ENCODE measurements around the gene DIS3L2.
"Not testable (repeated sequence)": the region's sequence is repeated elsewhere in the genome, so short reads cannot be mapped to it uniquely, and the experiment has no call there.

DIS3L2 gene

GRCh38 chr2:231934441-231935206 is 26.9 kb upstream of the DIS3L2 start:
- no peak overlapping the region for H3K9ac ChIP-seq (ENCODE audit: low read depth, low read length)
- no peaks in the 10 kb centered on the region for H3K36me3 ChIP-seq (ENCODE audit: insufficient read depth, low read length)
- no peaks in the 10 kb centered on the region for H3K4me1 ChIP-seq (ENCODE audit: insufficient read depth, low read length)
- H3K9me3 ChIP-seq (ENCODE audit: control insufficient read depth, insufficient read depth, low read length) = no peaks in the 10 kb centered on the region

GRCh38 chr2:231935207-231935524 is 26.3 kb upstream of the DIS3L2 start:
- Histone ChIP-seq H3K9me3 (ENCODE audit: control insufficient read depth, insufficient read depth, low read length) (no peaks in the 10 kb centered on the region), H3K9ac (ENCODE audit: low read depth, low read length) (no peak overlapping the region), H3K4me1 (ENCODE audit: insufficient read depth, low read length) (no peaks in the 10 kb centered on the region), H3K36me3 (ENCODE audit: insufficient read depth, low read length) (no peaks in the 10 kb centered on the region)

GRCh38 chr2:231935815-231936214 is 25.7 kb upstream of the DIS3L2 start:
- H3K9ac ChIP-seq (ENCODE audit: low read depth, low read length) = no peak overlapping the region
- no peaks in the 10 kb centered on the region for H3K36me3 ChIP-seq (ENCODE audit: insufficient read depth, low read length)

DNA sequence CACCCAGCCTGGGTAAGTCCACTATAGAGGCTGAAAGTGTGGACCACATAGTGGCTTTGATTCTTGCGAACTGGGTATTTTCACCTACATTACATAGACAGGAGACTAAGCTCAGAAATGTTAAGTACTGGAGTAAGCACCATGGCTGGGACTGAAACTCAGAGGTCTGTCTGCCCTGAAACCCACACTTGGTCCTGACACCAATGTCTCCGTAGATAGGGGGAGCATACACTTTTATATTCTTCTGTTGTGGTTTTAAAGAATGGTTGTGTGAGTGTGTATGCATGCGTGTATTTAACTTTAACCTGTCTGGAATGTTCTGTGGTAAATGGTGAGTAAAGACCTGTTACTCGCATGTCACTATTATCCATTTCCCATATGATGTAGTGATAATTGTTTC is 25.0 kb upstream of the DIS3L2 start:
- no peak overlapping the region for H3K9ac ChIP-seq (ENCODE audit: low read depth, low read length)
- no peaks in the 10 kb centered on the region for H3K36me3 ChIP-seq (ENCODE audit: insufficient read depth, low read length)
- no peaks in the 10 kb centered on the region for H3K9me3 ChIP-seq (ENCODE audit: control insufficient read depth, insufficient read depth, low read length)
- no peaks in the 10 kb centered on the region for H3K4me1 ChIP-seq (ENCODE audit: insufficient read depth, low read length)

More at GRCh38 chr2:231935815-231936214, 25.7 kb upstream of the DIS3L2 start:
- no peaks in the 10 kb centered on the region for H3K4me1 ChIP-seq (ENCODE audit: insufficient read depth, low read length)
- H3K9me3 ChIP-seq (ENCODE audit: control insufficient read depth, insufficient read depth, low read length) = no peaks in the 10 kb centered on the region

DNA sequence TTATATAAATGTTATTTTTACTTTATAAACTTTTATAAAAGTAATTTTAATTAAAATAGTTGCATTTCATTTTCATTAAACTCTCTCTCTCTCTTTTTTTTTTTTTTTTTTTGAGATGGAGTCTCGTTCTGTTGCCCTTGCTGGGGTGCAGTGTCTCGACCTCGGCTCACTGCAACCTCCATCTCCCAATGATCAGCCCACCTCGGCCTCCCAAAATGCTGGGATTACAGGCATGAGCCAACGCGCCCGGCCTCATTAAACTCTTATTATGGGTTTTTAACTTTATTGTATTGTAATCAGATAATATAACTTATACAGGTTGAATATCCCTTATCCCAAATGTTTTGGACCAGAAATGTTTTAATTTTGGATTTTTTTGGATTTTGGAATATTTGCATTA is 24.5 kb upstream of the DIS3L2 start:
- Histone ChIP-seq H3K9me3 (ENCODE audit: control insufficient read depth, insufficient read depth, low read length) (no peaks in the 10 kb centered on the region), H3K4me1 (ENCODE audit: insufficient read depth, low read length) (no peaks in the 10 kb centered on the region), H3K36me3 (ENCODE audit: insufficient read depth, low read length) (no peaks in the 10 kb centered on the region), H3K9ac (ENCODE audit: low read depth, low read length) (no peak overlapping the region)

DNA sequence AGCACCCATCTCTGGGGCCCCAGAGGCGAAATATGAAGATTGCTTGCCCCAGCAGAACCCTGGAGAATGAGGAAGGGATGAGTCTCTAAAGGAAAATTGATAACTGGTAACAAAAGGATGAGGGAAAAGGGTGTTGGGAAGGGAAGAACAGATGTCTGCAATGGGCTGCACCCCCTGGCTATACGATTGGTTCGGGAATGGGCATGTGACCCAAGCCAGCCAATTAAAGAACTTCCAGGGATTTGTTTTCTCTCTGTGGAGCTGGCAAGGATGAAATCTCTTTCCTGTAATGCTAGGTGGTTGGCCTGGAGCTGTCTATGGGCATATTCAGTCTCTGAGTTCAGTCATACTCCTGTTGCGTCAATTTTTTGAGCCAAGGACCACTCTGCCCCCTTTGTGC is 22.5 kb upstream of the DIS3L2 start:
- Histone ChIP-seq H3K4me1 (ENCODE audit: insufficient read depth, low read length) (no peaks in the 10 kb centered on the region), H3K9me3 (ENCODE audit: control insufficient read depth, insufficient read depth, low read length) (no peaks in the 10 kb centered on the region), H3K9ac (ENCODE audit: low read depth, low read length) (no peak overlapping the region), H3K36me3 (ENCODE audit: insufficient read depth, low read length) (no peaks in the 10 kb centered on the region)

- Histone ChIP-seq H3K9me3 (ENCODE audit: control insufficient read depth, insufficient read depth, low read length) (no peaks in the 10 kb centered on the region), H3K4me1 (ENCODE audit: insufficient read depth, low read length) (no peaks in the 10 kb centered on the region)
Observed at GRCh38 chr2:231940795-231941194, 20.7 kb upstream of the DIS3L2 start.

DNA sequence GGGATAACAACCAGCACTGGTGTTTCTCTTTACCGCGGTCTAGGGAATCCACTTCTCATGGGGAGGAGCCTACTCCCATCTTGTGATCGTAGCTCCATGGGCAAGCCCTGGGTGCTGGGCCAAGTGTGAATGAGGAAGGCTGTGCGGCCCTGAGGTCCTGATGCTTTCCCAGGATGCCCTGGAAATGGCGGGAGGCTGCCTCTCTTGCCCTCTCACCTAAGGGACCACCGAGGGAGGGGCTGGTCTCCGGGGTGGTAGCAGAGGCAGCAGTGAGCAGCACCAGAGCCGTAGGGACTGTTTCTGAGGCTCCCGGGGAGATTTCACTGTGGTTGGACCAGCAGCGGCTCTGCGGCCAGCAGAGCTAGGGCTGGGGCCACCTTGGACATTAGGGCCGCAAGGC is 19.8 kb upstream of the DIS3L2 start:
- Histone ChIP-seq H3K4me1 (ENCODE audit: insufficient read depth, low read length) (no peaks in the 10 kb centered on the region), H3K9me3 (ENCODE audit: control insufficient read depth, insufficient read depth, low read length) (no peaks in the 10 kb centered on the region)

More at GRCh38 chr2:231940795-231941194, 20.7 kb upstream of the DIS3L2 start:
- no peaks in the 10 kb centered on the region for H3K36me3 ChIP-seq (ENCODE audit: insufficient read depth, low read length)
- no peak overlapping the region for H3K9ac ChIP-seq (ENCODE audit: low read depth, low read length)

GRCh38 chr2:231942180-231942579 is 19.3 kb upstream of the DIS3L2 start:
- Histone ChIP-seq H3K9me3 (ENCODE audit: control insufficient read depth, insufficient read depth, low read length) (no peaks in the 10 kb centered on the region), H3K36me3 (ENCODE audit: insufficient read depth, low read length) (no peaks in the 10 kb centered on the region), H3K4me1 (ENCODE audit: insufficient read depth, low read length) (no peaks in the 10 kb centered on the region), H3K9ac (ENCODE audit: low read depth, low read length) (no peak overlapping the region)

More for the DNA sequence above, 19.8 kb upstream of the DIS3L2 start:
- no peaks in the 10 kb centered on the region for H3K36me3 ChIP-seq (ENCODE audit: insufficient read depth, low read length)
- no peak overlapping the region for H3K9ac ChIP-seq (ENCODE audit: low read depth, low read length)

DNA sequence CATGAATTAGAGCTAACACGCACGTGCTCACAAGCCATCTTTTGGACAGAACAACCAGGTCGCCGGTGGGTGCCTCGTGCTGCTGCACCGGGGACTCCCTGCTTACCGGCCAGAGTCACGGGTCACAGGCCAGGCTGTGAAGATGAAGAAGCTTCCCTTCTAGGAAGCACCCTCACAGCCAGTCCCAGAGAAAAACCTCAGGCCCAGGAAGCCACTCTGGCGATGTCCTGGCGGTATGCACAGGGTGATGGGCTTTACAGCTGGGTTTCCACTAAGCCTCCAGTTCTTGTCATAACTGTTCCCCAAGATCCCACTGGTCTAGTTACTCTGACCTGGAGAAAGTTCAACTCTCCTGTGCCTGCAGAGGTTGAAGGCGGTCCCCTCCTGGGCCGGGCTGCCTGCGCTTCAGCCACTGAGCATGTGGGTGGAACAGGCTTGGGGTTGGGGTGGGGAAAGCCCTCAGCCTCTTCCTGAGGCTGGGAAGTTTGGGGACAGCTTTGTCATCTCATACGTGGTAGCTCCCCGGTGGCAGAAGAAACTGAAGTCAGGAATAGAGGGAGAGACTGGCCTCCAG is 15.2 kb upstream of the DIS3L2 start:
- Histone ChIP-seq H3K36me3 (ENCODE audit: insufficient read depth, low read length) (no peaks in the 10 kb centered on the region), H3K9ac (ENCODE audit: low read depth, low read length) (no peak overlapping the region), H3K9me3 (ENCODE audit: control insufficient read depth, insufficient read depth, low read length) (no peaks in the 10 kb centered on the region), H3K4me1 (ENCODE audit: insufficient read depth, low read length) (no peaks in the 10 kb centered on the region)

DNA sequence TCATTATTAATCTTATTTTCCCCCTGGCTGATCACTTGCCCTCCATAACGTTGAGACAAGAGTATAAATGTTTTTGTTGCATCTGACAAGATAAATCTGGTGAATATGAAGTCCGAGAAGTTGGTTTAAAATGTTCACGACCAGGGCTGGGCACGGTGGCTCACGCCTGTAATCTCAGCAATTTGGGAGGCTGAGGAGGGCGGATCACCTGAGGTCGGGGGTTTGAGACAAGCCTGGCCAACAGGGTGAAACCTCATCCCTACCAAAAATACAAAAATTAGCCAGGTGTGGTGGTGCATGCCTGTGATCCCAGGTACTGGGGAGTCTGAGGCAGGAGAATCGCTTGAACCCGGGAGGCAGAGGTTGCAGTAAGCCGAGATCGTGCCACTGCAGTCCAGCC is 14.4 kb upstream of the DIS3L2 start:
- H3K36me3 ChIP-seq (ENCODE audit: insufficient read depth, low read length); H3K9ac ChIP-seq (ENCODE audit: low read depth, low read length); H3K9me3 ChIP-seq (ENCODE audit: control insufficient read depth, insufficient read depth, low read length); H3K4me1 ChIP-seq (ENCODE audit: insufficient read depth, low read length): not testable (repeated sequence)

- Histone ChIP-seq H3K9ac (ENCODE audit: low read depth, low read length) (no peak overlapping the region), H3K4me1 (ENCODE audit: insufficient read depth, low read length) (no peaks in the 10 kb centered on the region), H3K9me3 (ENCODE audit: control insufficient read depth, insufficient read depth, low read length) (no peaks in the 10 kb centered on the region), H3K36me3 (ENCODE audit: insufficient read depth, low read length) (no peaks in the 10 kb centered on the region)
Observed at GRCh38 chr2:231947694-231948093, 13.8 kb upstream of the DIS3L2 start.

DNA sequence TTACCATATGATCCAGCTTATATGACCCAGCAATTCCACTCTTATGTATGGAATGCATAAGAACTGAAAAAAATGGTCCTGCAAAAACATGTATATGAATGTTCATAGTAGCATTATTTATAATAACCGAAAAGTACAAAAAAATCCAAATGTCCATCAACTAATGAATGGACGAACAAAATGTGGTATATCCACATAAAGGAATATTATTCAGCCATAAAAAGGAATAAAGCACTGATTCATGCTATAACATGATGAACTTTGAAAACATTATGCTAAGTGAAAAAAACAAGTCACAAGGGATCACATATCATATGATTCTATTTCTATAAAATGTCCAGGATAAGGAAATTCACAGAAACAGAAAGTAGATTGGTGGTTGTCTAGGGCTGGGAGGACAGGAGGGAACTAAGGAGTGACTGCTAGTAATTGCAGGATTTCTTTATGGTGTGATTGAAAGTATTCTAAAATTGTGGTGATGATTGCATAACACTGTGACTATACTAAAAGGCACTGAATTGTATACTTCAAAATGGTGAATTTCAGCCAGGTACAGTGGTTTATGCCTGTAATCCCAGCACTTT is 10.0 kb upstream of the DIS3L2 start:
- Histone ChIP-seq H3K9ac (ENCODE audit: low read depth, low read length) (no peak overlapping the region), H3K36me3 (ENCODE audit: insufficient read depth, low read length) (no peaks in the 10 kb centered on the region), H3K9me3 (ENCODE audit: control insufficient read depth, insufficient read depth, low read length) (no peaks in the 10 kb centered on the region), H3K4me1 (ENCODE audit: insufficient read depth, low read length) (no peaks in the 10 kb centered on the region)

DNA sequence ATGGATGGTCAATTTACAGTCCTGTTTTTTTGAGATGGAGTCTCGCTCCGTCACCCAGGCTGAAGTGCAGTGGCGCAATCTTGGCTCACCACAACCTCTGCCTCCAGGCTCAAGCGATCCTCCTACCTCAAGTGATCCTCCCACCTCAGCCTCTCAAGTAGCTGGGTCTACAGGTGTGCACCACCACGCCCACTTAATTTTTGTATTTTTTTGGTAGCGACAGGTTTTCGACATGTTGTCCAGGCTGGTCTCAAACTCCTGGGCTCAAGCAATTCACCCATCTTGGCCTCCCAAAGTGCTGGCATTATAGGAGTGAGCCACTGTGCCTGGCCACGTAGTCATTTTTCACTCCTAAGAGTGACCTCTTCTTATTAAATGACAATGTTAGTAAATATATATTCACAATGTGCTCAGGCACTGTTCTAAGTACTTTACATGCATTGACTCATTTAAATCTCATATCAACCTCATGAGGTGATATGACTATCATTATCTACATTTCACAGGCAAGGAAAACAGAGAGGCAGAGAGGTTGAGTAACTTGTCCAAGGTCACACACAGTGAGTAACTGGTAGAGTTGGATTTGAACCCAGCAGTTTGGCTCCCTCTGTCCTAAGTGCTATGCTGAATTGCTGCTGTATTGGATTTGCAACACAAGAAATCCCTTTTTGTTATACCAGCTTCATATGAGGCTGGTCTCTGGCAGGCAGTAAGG is 5.6 kb upstream of the DIS3L2 start:
- no peak overlapping the region for H3K9ac ChIP-seq (ENCODE audit: low read depth, low read length)
- H3K4me1 ChIP-seq (ENCODE audit: insufficient read depth, low read length) = no peaks in the 10 kb centered on the region
- no peaks in the 10 kb centered on the region for H3K9me3 ChIP-seq (ENCODE audit: control insufficient read depth, insufficient read depth, low read length)

More for the DNA sequence above, 5.6 kb upstream of the DIS3L2 start:
- H3K36me3 ChIP-seq (ENCODE audit: insufficient read depth, low read length) = no peaks in the 10 kb centered on the region

Measured in ES-I3 (cell line).